Heart left ventricle (tissue), 13 donors: Measurements from ENCODE around the gene MAGI2.

Source experiments
- POLR2A ChIP-seq, 2 donors: fragments of 450-650 bp; IDR thresholded peaks; one replicate each; pipeline ENCODE4 v1.6.1; 2017; ENCODE audit warnings: antibody characterized with exemption in 2 of 2, mild to moderate bottlenecking in 2 of 2, moderate library complexity in 2 of 2
- TF ChIP-seq, protein P1 (sequence below), 12 donors: fragments of 200-600 bp; sonication (generic) in 4 of 12; IDR thresholded peaks; one replicate each; pipeline versions ENCODE4 v1.5.0 to v1.8.0; 2018 to 2022; ENCODE audit warnings: antibody characterized with exemption in 12 of 12, mild to moderate bottlenecking in 5 of 12
- donor health status: ischemic (EF 13 %, LVEDD 7.1; RV severe dilation, severe dysfunction).
- donor health status: DM: no; HTN: yes; CAD: no.
- donor health status: DM: no; HTN: no; CAD: no.
- donor health status: ischemic (EF 25% LVEDD 6.9; RV normal size, moderate dysfunction).
- donor health status: ischemic (EF 25% LVEDD 5.7; RV mildly dilated, moderate dysfunction).
- donor health status: ischemic (EF 35%, LVEDD 5.7; RV mildly dilated, moderate dysfunction).
- donor health status: nonischemic (EF 11% LVEDD 7.7; RV severe dilation, severe dysfunction).
- donor health status: DM: yes; HTN: yes; CAD: no.
- donor health status: PGD.
- donor health status: ischemic (EF 29% LVEDD 5.4; RV normal size, mild dysfunction).
- donor health status: nonischemic (EF 23%, LVEDD 6.1; RV moderate dilation, normal function).

DNA sequence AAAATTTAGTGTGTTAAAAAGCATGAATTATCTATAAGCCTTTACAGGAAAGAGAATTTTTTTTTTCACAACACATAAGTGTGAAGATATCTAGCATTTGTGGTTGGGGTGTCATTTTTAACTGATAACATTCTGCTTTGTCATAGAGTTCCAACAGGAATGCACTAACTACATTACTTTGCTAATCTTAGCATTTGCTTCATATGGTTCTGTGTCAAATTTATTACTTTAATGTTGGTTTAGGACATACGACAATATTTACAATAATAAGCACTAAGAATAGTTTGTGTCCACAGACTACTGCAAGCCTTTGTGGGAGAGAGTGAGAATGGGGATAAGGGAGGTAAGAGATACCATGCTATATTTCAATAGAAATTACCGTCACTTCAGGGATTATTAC is 40.6 kb upstream of the MAGI2 start:
- TF ChIP-seq, protein P1, sequence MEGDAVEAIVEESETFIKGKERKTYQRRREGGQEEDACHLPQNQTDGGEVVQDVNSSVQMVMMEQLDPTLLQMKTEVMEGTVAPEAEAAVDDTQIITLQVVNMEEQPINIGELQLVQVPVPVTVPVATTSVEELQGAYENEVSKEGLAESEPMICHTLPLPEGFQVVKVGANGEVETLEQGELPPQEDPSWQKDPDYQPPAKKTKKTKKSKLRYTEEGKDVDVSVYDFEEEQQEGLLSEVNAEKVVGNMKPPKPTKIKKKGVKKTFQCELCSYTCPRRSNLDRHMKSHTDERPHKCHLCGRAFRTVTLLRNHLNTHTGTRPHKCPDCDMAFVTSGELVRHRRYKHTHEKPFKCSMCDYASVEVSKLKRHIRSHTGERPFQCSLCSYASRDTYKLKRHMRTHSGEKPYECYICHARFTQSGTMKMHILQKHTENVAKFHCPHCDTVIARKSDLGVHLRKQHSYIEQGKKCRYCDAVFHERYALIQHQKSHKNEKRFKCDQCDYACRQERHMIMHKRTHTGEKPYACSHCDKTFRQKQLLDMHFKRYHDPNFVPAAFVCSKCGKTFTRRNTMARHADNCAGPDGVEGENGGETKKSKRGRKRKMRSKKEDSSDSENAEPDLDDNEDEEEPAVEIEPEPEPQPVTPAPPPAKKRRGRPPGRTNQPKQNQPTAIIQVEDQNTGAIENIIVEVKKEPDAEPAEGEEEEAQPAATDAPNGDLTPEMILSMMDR (IDR thresholded peaks at IDR 0.05) = no peak
- no peak for TF ChIP-seq POLR2A (IDR thresholded peaks at IDR 0.05)
